HT-29 (cell line): ENCODE measurements around the gene TRIM71. TPM values are rescaled to one million over a fixed set of nuclear protein-coding genes. Genes with fewer than 3 reads are reported as not detected.
"Not testable (repeated sequence)": the region's sequence is repeated elsewhere in the genome, so short reads cannot be mapped to it uniquely, and the experiment has no call there.

Experiments
- DNase-seq: peaks from one replicate; pipeline ENCODE4 v3.0.0-alpha.2; 2015; ENCODE audit warnings: low spot score
- total RNA-seq: library from RNA; depleted of rRNA; stranded (reverse); fragments of >200 nt; shearing (Covaris generic); gene quantifications from 2 replicates; pipeline ENCODE4 v1.2.3, GENCODE V29; 2014

The TRIM71 gene
- total RNA-seq, 1 experiment from 2014 or later = not detected

GRCh38 chr3:32819551-32820348, 2.0 kb downstream of the TRIM71 start:
- DNase-seq = no peak

- no peak for DNase-seq
Observed at GRCh38 chr3:32820430-32820829, 2.6 kb downstream of the TRIM71 start.

GRCh38 chr3:32820971-32821685, 3.3 kb downstream of the TRIM71 start:
- no peak for DNase-seq

GRCh38 chr3:32821686-32822296, 4.0 kb downstream of the TRIM71 start:
- no peak for DNase-seq

GRCh38 chr3:32822609-32823498, 5.1 kb downstream of the TRIM71 start:
- DNase-seq = no peak

GRCh38 chr3:32823641-32824184, 5.9 kb downstream of the TRIM71 start:
- not testable (repeated sequence) for DNase-seq

- DNase-seq = no peak
Observed at GRCh38 chr3:32825601-32826375, 8.0 kb downstream of the TRIM71 start.

GRCh38 chr3:32831062-32831461, 13.3 kb downstream of the TRIM71 start:
- DNase-seq = no peak

- no peak for DNase-seq
Observed at GRCh38 chr3:32831791-32832190, 14.0 kb downstream of the TRIM71 start.

GRCh38 chr3:32832193-32832592, 14.4 kb downstream of the TRIM71 start:
- no peak for DNase-seq

- no peak for DNase-seq
Observed at GRCh38 chr3:32835049-32835371, 17.2 kb downstream of the TRIM71 start.

GRCh38 chr3:32835961-32836360, 18.2 kb downstream of the TRIM71 start:
- DNase-seq = no peak

- DNase-seq = no peak
Observed at GRCh38 chr3:32836601-32837000, 18.8 kb downstream of the TRIM71 start.

GRCh38 chr3:32837366-32837765, 19.6 kb downstream of the TRIM71 start:
- no peak for DNase-seq

GRCh38 chr3:32837789-32838188, 20.0 kb downstream of the TRIM71 start:
- DNase-seq = no peak

- no peak for DNase-seq
Observed at GRCh38 chr3:32839714-32840085, 21.9 kb downstream of the TRIM71 start.

GRCh38 chr3:32840086-32840841, 22.5 kb downstream of the TRIM71 start:
- no peak for DNase-seq

- no peak for DNase-seq
Observed at GRCh38 chr3:32841341-32841740, 23.5 kb downstream of the TRIM71 start.

GRCh38 chr3:32841867-32842470, 24.2 kb downstream of the TRIM71 start:
- DNase-seq = no peak
